Measurements from ENCODE around the gene SORL1.
"Not testable (repeated sequence)": the region's sequence is repeated elsewhere in the genome, so short reads cannot be mapped to it uniquely, and the experiment has no call there.

Gene SORL1

DNA sequence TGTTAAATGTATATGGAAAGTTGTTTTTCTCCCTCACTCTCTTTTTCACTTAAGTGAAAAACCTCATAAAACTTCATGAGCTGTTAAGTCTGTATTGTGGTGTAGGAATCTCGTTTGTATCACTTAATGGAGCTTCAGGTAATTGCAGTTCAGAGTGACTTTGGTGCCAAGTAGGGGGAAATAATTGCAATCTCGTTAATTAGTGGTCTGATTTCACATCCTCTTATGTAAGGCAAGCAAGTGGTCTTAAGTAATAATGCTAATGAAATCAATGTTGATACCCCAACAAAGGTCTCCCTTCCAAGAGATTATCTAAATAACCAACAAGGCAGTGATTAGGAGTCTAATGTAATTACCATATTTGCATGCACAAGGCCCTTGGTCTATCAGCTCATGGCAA, 174.9 kb downstream of the SORL1 start:
- no peak overlapping the region for H3K4me3 ChIP-seq (ENCODE audit: low read length)
- TF ChIP-seq ZNF274 (IDR thresholded peaks at IDR 0.05; ENCODE audit: low read depth, low read length), result no peak

DNA sequence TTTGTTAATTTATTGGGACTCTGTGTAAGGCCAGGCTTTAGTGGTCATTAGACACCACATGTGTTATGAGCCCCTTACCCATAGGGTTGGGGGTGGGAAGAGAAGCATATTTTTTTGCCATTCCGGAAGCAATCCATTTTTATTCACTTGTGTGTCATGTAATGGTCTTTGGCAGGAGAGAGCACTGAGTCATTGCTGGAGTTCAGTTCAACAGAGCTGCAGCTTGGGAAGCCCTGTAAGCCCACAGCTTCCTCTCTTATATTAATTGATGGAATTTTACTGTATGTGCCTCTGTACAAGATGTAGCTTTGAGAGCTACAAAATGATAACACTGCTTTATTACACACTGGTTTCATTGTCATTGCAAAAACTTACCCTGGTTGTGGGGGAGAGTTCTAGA, 177.9 kb downstream of the SORL1 start:
- H3K4me3 ChIP-seq (ENCODE audit: low read length), result no peak overlapping the region
- no peak for TF ChIP-seq ZNF274 (IDR thresholded peaks at IDR 0.05; ENCODE audit: low read depth, low read length)

DNA sequence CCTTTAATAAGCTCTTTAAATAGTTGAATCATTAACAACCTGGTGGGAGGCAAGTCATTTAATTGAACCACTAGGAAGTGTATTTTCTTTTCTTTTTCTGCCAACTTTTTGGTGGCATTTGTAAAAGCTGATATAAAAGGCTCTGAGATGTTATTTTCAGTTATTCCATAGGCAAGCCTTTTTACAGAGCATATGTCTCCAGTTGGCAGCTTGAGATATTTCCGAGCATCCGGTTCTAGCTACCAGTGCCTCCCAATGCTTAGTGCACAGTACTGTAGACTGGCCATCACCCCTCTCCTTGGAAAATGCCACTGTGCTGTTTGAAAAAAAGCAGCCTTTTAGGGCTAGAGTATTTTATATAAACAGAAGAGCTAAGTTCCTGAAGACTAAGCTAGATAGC, 179.3 kb downstream of the SORL1 start:
- H3K4me3 ChIP-seq (ENCODE audit: low read length), result no peak overlapping the region
- no peak for TF ChIP-seq ZNF274 (IDR thresholded peaks at IDR 0.05; ENCODE audit: low read depth, low read length)

DNA sequence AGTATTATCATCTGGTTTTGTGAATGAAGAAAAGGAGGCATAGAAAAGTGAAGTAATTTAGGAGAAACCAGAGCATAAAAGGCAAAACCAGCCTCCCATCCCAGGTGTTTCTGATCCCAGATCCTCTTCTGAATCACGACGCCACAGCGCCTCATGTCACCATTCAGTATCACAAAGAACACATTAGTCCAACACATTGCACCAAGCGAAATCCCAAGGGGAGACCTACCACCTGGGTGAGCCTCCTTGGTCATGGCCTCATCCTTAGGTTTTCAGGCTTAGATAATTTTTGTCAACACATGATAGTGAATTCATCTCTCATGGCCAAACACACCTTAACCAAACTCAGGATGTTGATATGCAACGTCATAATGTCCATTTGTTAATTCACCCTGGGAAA, 182.2 kb downstream of the SORL1 start:
- TF ChIP-seq ZNF274 (IDR thresholded peaks at IDR 0.05; ENCODE audit: low read depth, low read length), result no peak
- no peak overlapping the region for H3K4me3 ChIP-seq (ENCODE audit: low read length)

DNA sequence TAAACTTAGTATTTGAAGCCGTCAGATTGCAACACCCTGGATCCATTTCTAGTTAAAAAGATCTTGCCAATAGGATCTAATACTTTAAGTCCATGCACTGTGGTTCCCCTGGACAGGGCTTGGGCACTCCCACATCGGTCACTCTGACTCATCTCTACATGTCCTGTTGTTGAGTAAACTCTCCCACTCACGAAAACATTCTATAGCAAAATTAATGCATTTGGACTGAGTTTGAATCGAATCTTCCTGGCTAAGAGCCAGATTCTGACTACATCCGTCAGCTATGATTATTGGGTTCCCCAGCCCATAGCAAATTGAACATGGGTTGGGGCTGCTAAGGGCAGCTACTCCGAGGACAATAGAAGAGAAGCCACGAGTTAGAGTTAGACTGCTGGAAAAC, 182.8 kb downstream of the SORL1 start:
- no peak overlapping the region for H3K4me3 ChIP-seq (ENCODE audit: low read length)
- TF ChIP-seq ZNF274 (IDR thresholded peaks at IDR 0.05; ENCODE audit: low read depth, low read length), result no peak

DNA sequence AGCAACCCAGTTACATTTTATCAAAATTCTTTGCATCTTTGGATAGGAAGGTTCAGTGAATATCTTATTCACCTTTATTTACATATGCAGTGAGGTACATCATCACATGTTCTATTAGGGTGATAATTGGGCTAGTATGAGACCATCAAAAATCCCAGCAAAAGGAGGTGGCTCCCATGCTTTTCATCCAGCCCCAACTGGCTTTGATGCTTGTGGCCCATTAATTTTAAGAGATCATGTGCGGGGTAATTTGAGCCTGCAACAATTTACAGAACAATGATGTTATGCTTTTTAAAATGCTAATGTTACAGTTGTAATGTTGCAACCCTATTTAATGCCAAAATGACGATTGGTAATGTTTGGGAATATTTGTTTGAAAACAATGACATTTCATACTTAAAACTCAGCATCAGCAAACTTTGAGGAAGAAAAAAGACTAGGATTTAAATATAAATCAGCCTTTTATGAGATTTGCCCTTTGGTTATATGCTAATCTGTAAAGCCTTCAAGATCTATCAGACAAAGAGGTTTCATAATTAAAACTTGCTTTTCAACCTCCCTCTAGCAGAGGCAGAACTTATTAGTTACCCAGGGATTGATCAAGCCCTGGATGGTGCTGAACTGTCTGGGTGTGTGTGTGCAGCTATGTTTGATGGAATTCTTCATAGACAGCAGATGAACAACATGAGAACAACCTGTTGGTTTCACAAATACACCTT, 184.1 kb downstream of the SORL1 start:
- TF ChIP-seq ZNF274 (IDR thresholded peaks at IDR 0.05; ENCODE audit: low read depth, low read length), result no peak
- no peak overlapping the region for H3K4me3 ChIP-seq (ENCODE audit: low read length)

DNA sequence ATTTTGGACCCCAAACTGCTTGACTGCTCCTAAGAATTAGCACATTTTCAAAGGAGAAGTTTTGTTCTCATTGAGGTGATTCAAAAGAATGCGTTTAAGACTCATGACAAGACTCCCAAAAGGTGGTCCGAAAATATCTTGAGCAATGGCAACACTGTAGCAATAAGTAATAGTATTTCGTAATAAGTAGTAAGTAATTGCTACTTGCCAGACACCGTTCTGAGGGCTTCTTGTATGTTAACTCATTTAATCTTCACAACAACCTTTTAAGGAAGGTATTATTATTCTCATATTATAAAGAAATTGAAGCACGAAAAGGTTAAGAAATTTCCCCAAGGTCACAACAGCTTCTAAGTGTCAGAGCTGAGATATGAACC, 184.7 kb downstream of the SORL1 start:
- H3K4me3 ChIP-seq (ENCODE audit: low read length), result no peak overlapping the region
- TF ChIP-seq ZNF274 (IDR thresholded peaks at IDR 0.05; ENCODE audit: low read depth, low read length), result no peak

DNA sequence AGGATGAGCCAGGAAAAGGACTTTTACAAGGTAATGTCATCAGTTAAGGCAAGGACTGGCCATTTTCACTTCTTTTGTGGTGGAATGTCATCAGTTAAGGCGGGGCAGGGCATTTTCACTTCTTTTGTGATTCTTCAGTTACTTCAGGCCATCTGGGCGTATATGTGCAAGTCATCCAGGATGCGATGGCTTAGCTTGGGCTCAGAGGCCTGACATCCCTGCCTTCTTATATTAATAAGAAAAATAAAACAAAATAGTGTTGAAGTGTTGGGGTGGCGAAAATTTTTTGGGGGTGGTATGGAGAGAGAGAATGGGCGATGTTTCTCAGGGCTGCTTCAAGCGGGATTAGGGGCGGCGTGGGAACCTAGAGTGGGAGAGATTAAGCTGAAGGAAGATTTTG, 185.5 kb downstream of the SORL1 start:
- not testable (repeated sequence) for H3K4me3 ChIP-seq (ENCODE audit: low read length)

DNA sequence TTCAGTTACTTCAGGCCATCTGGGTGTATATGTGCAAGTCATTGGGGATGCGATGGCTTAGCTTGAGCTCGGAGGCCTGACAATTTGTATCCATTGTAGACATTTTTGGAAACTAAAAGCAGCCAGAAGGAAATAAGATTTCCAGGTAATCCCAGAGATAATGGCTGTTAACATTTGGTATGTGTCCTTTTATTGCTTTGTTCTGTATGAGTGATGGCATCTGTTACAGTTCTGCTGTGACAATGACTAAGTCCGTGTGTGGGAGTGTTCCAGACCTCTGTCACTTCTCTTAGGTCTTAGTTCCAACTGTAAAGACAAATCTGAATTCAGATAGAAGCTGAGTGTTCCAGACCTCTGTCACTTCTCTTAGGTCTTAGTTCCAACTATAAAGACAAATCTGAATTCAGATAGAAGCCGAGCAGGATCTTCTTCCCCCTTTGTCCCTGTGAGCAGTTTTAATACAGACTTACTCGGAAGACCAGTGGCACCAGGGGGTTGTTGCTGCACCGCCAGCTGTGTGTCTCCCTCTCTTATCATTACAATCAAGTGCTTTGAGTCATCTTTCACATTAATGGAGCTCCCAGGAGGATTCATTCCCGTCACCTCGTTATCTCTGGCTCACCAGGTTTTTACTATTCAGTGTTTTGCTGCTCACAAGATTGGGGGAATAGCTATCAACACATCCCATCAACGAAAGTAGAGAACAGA, 191.5 kb downstream of the SORL1 start:
- H3K4me3 ChIP-seq (ENCODE audit: low read length), result no peak overlapping the region
- TF ChIP-seq ZNF274 (IDR thresholded peaks at IDR 0.05; ENCODE audit: low read depth, low read length), result no peak

DNA sequence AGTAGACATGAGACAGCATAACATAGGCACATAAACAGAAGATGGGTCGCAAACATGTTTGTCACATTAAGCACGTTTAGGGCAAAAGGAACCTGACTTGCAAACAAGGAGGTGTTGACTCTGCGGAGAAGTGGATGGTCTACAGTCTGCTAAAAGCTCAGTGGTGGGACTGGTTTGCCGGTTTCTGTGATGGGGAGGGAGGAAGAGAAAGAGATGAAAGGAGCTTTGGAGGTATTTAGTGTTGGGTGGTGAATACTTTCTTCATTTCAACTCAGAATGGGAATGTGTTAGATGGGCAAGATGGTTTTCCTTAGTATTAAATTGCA, 192.0 kb downstream of the SORL1 start:
- no peak for TF ChIP-seq ZNF274 (IDR thresholded peaks at IDR 0.05; ENCODE audit: low read depth, low read length)
- no peak overlapping the region for H3K4me3 ChIP-seq (ENCODE audit: low read length)

DNA sequence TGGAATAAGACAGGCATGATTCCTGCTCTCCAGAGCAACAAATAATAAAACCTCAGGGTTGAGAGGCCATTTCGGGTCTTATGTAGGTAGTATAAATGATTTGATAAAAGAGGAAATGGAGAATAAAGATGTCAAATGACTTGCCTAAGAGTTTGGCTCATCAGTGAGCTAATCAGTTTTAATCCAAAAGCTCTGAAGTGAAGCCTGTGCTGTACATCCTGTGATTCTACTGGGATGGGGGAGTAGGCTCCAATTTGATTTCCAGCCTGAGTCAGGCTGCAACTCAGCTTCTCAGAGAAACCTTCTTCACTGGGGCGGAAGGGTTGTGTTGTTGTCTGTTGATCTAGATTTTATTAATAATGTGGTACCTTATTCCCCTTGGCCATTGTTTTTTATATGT, 192.9 kb downstream of the SORL1 start:
- TF ChIP-seq ZNF274 (IDR thresholded peaks at IDR 0.05; ENCODE audit: low read depth, low read length), result no peak

DNA sequence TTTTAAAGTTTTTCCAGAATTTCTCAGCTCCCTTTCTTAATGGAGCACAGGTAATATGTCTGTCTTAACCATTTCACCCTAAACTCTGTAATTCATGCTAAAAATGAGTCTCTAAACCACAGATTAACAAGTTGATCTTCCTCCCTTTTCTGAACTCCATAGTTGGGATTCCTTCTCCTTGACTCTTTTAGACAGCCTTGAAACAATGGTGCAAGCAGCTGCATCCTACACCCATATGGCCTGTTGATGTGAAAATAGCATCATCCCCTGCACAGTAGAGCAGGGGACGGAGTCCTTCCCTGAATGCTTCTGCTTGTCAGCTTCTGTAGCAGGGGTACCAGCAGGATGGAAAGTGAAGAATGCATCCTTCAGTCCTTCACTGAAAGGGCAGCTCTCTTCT, 193.5 kb downstream of the SORL1 start:
- no peak overlapping the region for H3K4me3 ChIP-seq (ENCODE audit: low read length)
- TF ChIP-seq ZNF274 (IDR thresholded peaks at IDR 0.05; ENCODE audit: low read depth, low read length), result no peak

More for the DNA sequence above, 192.9 kb downstream of the SORL1 start:
- H3K4me3 ChIP-seq (ENCODE audit: low read length), result no peak overlapping the region

DNA sequence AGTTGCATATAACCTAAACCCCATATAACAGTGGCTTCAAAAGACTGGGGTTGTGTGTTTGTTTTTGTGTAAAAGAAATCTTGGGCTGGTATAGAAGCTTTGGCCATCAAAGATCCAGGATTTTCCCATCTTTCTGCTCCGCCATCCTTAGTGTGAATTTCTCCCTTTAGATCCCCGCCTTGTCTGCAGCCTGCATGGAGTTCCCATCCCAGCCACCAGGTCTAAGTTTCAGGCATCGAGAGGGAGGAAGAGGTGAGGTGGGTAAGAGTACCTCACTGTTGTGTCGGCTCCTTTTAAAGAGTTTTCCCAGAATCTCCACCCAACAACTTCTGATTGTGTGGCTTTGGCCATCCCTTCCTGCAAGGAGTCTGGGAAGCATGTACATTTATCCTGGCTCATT, 196.2 kb downstream of the SORL1 start:
- TF ChIP-seq ZNF274 (IDR thresholded peaks at IDR 0.05; ENCODE audit: low read depth, low read length), result no peak
- H3K4me3 ChIP-seq (ENCODE audit: low read length), result no peak overlapping the region

DNA sequence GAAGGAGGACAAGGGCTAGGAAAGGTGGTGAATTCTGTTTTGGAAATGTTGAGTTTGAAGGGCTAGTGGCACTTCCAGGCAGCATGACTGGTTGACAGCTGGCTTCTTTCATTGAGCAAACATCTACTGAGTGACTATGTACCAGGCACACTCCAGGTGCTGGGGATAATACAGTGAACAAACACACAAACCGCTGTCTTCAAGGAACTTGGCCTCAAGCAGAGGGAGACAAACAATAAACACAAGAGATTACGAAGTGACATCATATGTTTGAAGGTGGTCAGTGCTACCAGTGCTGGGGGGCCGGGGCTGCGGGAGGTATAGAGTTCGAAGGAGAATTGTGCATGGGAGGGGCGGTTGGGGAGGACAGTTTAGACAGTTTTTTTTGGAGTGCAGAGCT, 197.7 kb downstream of the SORL1 start:
- H3K4me3 ChIP-seq (ENCODE audit: low read length), result no peak overlapping the region
- no peak for TF ChIP-seq ZNF274 (IDR thresholded peaks at IDR 0.05; ENCODE audit: low read depth, low read length)

DNA sequence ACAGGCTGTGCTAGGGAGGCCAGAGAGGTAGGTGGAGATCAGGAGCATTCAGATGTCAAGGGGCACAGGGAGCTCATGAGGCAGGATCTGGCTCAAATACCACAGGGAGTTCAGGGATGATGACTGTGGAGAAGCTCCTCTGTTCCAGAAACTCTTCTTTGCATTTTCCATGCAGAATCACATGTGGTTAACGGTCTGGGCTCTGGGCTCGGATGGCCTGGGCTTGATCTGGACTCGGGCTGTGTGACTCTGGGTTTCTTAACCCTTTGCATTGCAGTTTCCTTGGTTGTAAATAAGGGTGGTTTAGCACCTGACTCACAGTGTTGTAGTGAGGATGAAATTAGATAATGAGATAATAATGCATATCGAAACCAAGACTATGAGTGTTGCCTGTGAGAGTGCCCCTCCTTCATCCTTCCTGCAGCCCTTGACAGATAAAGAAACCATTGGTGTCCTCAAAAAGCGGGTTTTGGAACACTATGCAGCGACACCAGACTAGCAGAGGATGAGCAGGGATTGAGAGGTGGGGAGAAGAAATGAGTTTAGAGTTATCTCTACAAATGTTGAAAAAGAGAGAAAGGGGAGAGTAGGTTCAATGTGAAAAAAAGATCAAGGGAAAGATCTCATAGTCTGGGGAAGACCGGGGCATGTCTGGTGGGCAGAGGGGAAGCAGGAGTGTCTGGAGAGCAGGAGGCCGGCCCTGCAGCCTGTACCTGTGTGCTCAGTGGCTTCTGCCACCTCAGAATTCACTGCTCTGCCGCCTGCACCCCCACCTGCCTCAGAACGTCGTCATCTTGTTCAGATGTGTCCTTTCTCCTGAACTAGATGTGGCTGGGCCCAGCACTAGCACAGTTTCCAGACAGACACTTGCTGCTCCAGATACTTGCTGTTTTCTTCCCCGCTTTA, 198.5 kb downstream of the SORL1 start:
- TF ChIP-seq ZNF274 (IDR thresholded peaks at IDR 0.05; ENCODE audit: low read depth, low read length), result no peak
- H3K4me3 ChIP-seq (ENCODE audit: low read length), result no peak overlapping the region
